HG03097 (cell line): ENCODE results near the gene XG.
"Not testable (repeated sequence)": the region's sequence is repeated elsewhere in the genome, so short reads cannot be mapped to it uniquely, and the experiment has no call there.

Source experiments
- ATAC-seq: cut with Tn5 transposase; IDR thresholded peaks from one replicate; pipeline ENCODE4 v1.9.1; 2021; ENCODE audit not compliant: unreplicated experiment, low FRiP score

Gene XG

GRCh38 chrX:2812161-2812907, 60.5 kb downstream of the XG start:
- ATAC-seq: not testable (repeated sequence)

- ATAC-seq: no peak
Observed at GRCh38 chrX:2817036-2817435, 65.2 kb downstream of the XG start.

GRCh38 chrX:2819345-2820135, 67.7 kb downstream of the XG start:
- no peak for ATAC-seq

GRCh38 chrX:2820136-2820771, 68.4 kb downstream of the XG start:
- ATAC-seq: no peak

GRCh38 chrX:2823795-2824386, 72.1 kb downstream of the XG start:
- ATAC-seq: no peak

- ATAC-seq: no peak
Observed at GRCh38 chrX:2824886-2825285, 73.0 kb downstream of the XG start.

- no peak for ATAC-seq
Observed at GRCh38 chrX:2828344-2828958, 76.6 kb downstream of the XG start, which contains the start of gene GYG2. Gene GYG2 (plus strand): TSS chrX:2828930. CDS start chrX:2830189, 1,259 bp downstream.

- ATAC-seq: no peak
Observed at GRCh38 chrX:2828959-2829411, 77.1 kb downstream of the XG start.

GRCh38 chrX:2829469-2830246, 77.8 kb downstream of the XG start:
- no peak for ATAC-seq

GRCh38 chrX:2831471-2832228, 79.8 kb downstream of the XG start:
- ATAC-seq: no peak

- ATAC-seq: no peak
Observed at GRCh38 chrX:2837961-2838360, 86.1 kb downstream of the XG start.

- no peak for ATAC-seq
Observed at GRCh38 chrX:2840961-2841360, 89.1 kb downstream of the XG start.

GRCh38 chrX:2841537-2841936, 89.7 kb downstream of the XG start:
- no peak for ATAC-seq

- no peak for ATAC-seq
Observed at GRCh38 chrX:2846992-2847391, 95.2 kb downstream of the XG start.

GRCh38 chrX:2848871-2849301, 97.0 kb downstream of the XG start:
- ATAC-seq: no peak

GRCh38 chrX:2854918-2855317, 103.1 kb downstream of the XG start:
- ATAC-seq: no peak

GRCh38 chrX:2855761-2856160, 103.9 kb downstream of the XG start:
- ATAC-seq: no peak

GRCh38 chrX:2857566-2857965, 105.7 kb downstream of the XG start:
- ATAC-seq: no peak

- ATAC-seq: no peak
Observed at GRCh38 chrX:2859197-2859797, 107.5 kb downstream of the XG start.
